ENCODE measurements around the gene MAB21L1.

DNA sequence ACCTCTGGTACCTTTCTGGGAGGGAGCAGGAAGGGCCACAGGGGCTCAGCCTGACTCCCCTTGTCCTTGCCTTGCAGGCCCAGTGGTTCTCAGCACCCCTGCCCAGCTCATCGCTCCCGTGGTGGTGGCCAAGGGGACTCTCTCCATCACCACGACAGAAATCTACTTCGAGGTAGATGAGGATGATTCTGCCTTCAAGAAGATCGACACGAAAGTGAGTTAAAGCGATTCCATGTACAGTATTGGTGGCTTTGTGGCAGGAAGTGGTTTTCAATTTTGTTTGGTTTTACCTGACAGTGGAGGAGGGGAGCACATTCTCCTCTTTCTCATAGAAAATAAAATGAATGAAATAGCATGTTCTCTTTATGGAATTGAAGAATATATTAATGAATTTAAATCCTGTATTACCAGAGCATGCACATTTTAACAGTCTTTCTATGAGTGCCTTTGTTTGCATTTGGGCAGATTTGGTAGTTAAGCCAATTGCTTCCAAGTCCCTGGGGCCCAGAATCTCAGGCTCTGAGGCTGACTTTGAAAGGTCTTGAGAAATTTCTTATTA lies 4.1 kb downstream of the MAB21L1 start:
- TF ChIP-seq RFX5 (IDR thresholded peaks at IDR 0.05; ENCODE audit: borderline replicate concordance, low read depth, low read length) = no peak
- TF ChIP-seq TAF1 (IDR thresholded peaks at IDR 0.05; ENCODE audit: low read depth, low read length) = no peak
- TF ChIP-seq CBX8 (IDR thresholded peaks at IDR 0.05; ENCODE audit: borderline replicate concordance, low read depth, low read length) = no peak
- TF ChIP-seq, protein P1, sequence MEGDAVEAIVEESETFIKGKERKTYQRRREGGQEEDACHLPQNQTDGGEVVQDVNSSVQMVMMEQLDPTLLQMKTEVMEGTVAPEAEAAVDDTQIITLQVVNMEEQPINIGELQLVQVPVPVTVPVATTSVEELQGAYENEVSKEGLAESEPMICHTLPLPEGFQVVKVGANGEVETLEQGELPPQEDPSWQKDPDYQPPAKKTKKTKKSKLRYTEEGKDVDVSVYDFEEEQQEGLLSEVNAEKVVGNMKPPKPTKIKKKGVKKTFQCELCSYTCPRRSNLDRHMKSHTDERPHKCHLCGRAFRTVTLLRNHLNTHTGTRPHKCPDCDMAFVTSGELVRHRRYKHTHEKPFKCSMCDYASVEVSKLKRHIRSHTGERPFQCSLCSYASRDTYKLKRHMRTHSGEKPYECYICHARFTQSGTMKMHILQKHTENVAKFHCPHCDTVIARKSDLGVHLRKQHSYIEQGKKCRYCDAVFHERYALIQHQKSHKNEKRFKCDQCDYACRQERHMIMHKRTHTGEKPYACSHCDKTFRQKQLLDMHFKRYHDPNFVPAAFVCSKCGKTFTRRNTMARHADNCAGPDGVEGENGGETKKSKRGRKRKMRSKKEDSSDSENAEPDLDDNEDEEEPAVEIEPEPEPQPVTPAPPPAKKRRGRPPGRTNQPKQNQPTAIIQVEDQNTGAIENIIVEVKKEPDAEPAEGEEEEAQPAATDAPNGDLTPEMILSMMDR (IDR thresholded peaks at IDR 0.05; ENCODE audit: control extremely low read depth in 1 of 3, insufficient read depth in 1 of 3, low read depth in 1 of 3, low read length in 3 of 3) = no peak

All from H1 (cell line).